Body of pancreas (tissue), 4 donors: ENCODE data around the gene LEFTY1. TPM values are rescaled to one million over a fixed set of nuclear protein-coding genes. Genes with fewer than 3 reads are reported as not detected.

Experiments used
- ATAC-seq: fragments of 150-250 bp; one replicate; pipeline ENCODE4 v1.9.1; 2016
- DNase-seq, 4 donors: peaks; one replicate each; pipeline ENCODE4 v3.0.0-alpha.2; 2019
- H3K27ac ChIP-seq, 4 donors: fragments of 200-600 bp; sonication (generic); 1 replicate in 3 of 4; 2 replicates in 1 of 4; pipeline versions ENCODE4 v1.5.1 to v1.6.1; 2016 to 2019; ENCODE audit warnings: mild to moderate bottlenecking in 1 of 4, mixed read lengths in 1 of 4, moderate library complexity in 1 of 4
- H3K27me3 ChIP-seq, 2 donors: fragments of 200-600 bp; sonication (generic); one replicate each; pipeline ENCODE4 v1.6.0; 2016; ENCODE audit warnings: mild to moderate bottlenecking in 1 of 2
- H3K36me3 ChIP-seq, 2 donors: fragments of 200-600 bp; sonication (generic); replicated peaks in 1 of 2; 2 replicates each; pipeline ENCODE4 v1.5.1; 2016; ENCODE audit warnings: low read depth in 2 of 2; ENCODE audit not compliant: insufficient read depth in 1 of 2
- H3K4me1 ChIP-seq: fragments of 200-600 bp; sonication (generic); one replicate; pipeline ENCODE4 v1.6.0; 2016
- H3K4me3 ChIP-seq, 2 donors: fragments of 200-600 bp; sonication (generic); 1 replicate in 1 of 2; 2 replicates in 1 of 2; pipeline ENCODE4 v1.5.1; 2016 to 2019
- H3K9me3 ChIP-seq, 3 donors: fragments of 200-600 bp; sonication (generic); 1 replicate in 2 of 3; 2 replicates in 1 of 3; pipeline ENCODE4 v1.5.1; 2016
- CTCF ChIP-seq, 7 experiments: fragments of 450-650 bp in 4 of 7; fragments of 200-600 bp in 3 of 7; sonication (generic) in 3 of 7; IDR thresholded peaks; one replicate each; pipeline ENCODE4 v1.5.1; 2016 to 2019; ENCODE audit warnings: antibody characterized with exemption in 7 of 7
- POLR2A ChIP-seq, 3 donors: fragments of 450-650 bp; IDR thresholded peaks; one replicate each; pipeline ENCODE4 v1.6.1; 2016; ENCODE audit warnings: antibody characterized with exemption in 3 of 3, mild to moderate bottlenecking in 2 of 3
- WGBS, 2 donors: methylation state at CpG; one replicate each; pipeline ENCODE4 v1.1.5; 2017; 5-methylcytosine and 5-hydroxymethylcytosine counted together
- intact Hi-C: fragments of 100-400 bp; cut with DNase I; formaldehyde crosslinking; loops from one replicate; pipeline ENCODE4 v1.15.1; 2023
- total RNA-seq, 2 donors: library from RNA; depleted of rRNA; stranded (reverse); fragments of >200 nt; gene quantifications; one replicate each; pipeline ENCODE4 v1.1.0, GENCODE V29; 2016

The LEFTY1 gene
- total RNA-seq, 2 donors from 2014 or later: 138 to 153 TPM

- H3K27ac ChIP-seq: peak overlapping the region in 3 of 4 donors; percentile 96 to 98 (median 96)
- no peak overlapping the region for H3K4me3 ChIP-seq
- ATAC-seq (no peak), DNase-seq (no peak)
- intact Hi-C loops: no loop called here
- WGBS, 2 donors: 67% methylated on average over 8 to 11 of the region's 11 CpGs
- H3K27me3 ChIP-seq: no peaks in the 10 kb centered on the region
- no peak for TF ChIP-seq POLR2A (IDR thresholded peaks at IDR 0.05)
- no peak for TF ChIP-seq CTCF (IDR thresholded peaks at IDR 0.05)
- peaks cover 63% of the 10 kb centered on the region for H3K4me1 ChIP-seq
- no peaks in the 10 kb centered on the region for H3K36me3 ChIP-seq
- H3K9me3 ChIP-seq: no peaks in the 10 kb centered on the region
Observed at GRCh38 chr1:225883616-225884265, 5.2 kb downstream of the LEFTY1 start.

GRCh38 chr1:225882694-225883615, 6.0 kb downstream of the LEFTY1 start:
- TF ChIP-seq CTCF (IDR thresholded peaks at IDR 0.05) (no peak), POLR2A (IDR thresholded peaks at IDR 0.05) (no peak)
- peaks cover 63% of the 10 kb centered on the region for H3K4me1 ChIP-seq
- H3K27ac ChIP-seq: peak overlapping the region; percentile 95 to 98 (median 96)
- WGBS, 2 donors: 5 to 29% methylated on average over 10 to 56 of the region's 63 CpGs
- no peaks in the 10 kb centered on the region for H3K36me3 ChIP-seq
- peak overlapping the region; percentile 54 to 72 for H3K4me3 ChIP-seq
- H3K9me3 ChIP-seq: no peaks in the 10 kb centered on the region
- ATAC-seq (peak; percentile 20), DNase-seq (peak; percentile 60 to 75 (median 65))
- no peaks in the 10 kb centered on the region for H3K27me3 ChIP-seq
- intact Hi-C loops: no loop called here

GRCh38 chr1:225881959-225882693, 6.8 kb downstream of the LEFTY1 start, which contains the start of gene TMEM63A:
Gene TMEM63A (minus strand): TSS chr1:225882380. CDS start chr1:225877580, 4,800 bp downstream.
- ATAC-seq (peak; percentile 78), DNase-seq (peak; percentile 93 to 95 (median 94))
- Histone ChIP-seq H3K27me3 (no peaks in the 10 kb centered on the region), H3K9me3 (no peaks in the 10 kb centered on the region), H3K4me3 (peak within 1 kb of the TSS; percentile 54 to 72), H3K4me1 (peaks cover 63% of the 10 kb centered on the region), H3K27ac (peak within 1 kb of the TSS; percentile 95 to 98 (median 96)), H3K36me3 (no peaks in the 10 kb centered on the region)
- WGBS, 2 donors: 1% methylated on average over 62 of the region's 64 CpGs; no CpG with 5 or more reads in 1 of the 2 donors
- TF ChIP-seq CTCF (IDR thresholded peaks at IDR 0.05) (peak in 6 of 7 experiments; percentile 16 to 60 (median 52)), POLR2A (IDR thresholded peaks at IDR 0.05) (peak; percentile 82 to 91 (median 87))
- intact Hi-C loops: no loop called here

- WGBS, 2 donors: 3 to 12% methylated on average over 12 to 25 of the region's 25 CpGs
- H3K36me3 ChIP-seq: no peaks in the 10 kb centered on the region
- H3K27ac ChIP-seq: peak overlapping the region; percentile 95 to 98 (median 96)
- DNase-seq (peak; percentile 72 to 82 (median 75)), ATAC-seq (peak; percentile 53)
- peaks cover 63% of the 10 kb centered on the region for H3K4me1 ChIP-seq
- no peaks in the 10 kb centered on the region for H3K9me3 ChIP-seq
- peak overlapping the region; percentile 54 to 72 for H3K4me3 ChIP-seq
- TF ChIP-seq POLR2A (IDR thresholded peaks at IDR 0.05) (peak in 1 of 3 donors; percentile 44), CTCF (IDR thresholded peaks at IDR 0.05) (peak in 2 of 7 experiments; percentile 4 to 10)
- no peaks in the 10 kb centered on the region for H3K27me3 ChIP-seq
- intact Hi-C loops: no loop called here
Observed at GRCh38 chr1:225881081-225881958, 7.6 kb downstream of the LEFTY1 start.
